Limb (tissue), 2 donors: ENCODE measurements around the gene WDR5.

Experiments
- DNase-seq, 2 donors: peaks; one replicate each; pipeline ENCODE4 v3.0.0-alpha.2; 2016; ENCODE audit errors: extremely low spot score in 2 of 2

The WDR5 gene

DNA sequence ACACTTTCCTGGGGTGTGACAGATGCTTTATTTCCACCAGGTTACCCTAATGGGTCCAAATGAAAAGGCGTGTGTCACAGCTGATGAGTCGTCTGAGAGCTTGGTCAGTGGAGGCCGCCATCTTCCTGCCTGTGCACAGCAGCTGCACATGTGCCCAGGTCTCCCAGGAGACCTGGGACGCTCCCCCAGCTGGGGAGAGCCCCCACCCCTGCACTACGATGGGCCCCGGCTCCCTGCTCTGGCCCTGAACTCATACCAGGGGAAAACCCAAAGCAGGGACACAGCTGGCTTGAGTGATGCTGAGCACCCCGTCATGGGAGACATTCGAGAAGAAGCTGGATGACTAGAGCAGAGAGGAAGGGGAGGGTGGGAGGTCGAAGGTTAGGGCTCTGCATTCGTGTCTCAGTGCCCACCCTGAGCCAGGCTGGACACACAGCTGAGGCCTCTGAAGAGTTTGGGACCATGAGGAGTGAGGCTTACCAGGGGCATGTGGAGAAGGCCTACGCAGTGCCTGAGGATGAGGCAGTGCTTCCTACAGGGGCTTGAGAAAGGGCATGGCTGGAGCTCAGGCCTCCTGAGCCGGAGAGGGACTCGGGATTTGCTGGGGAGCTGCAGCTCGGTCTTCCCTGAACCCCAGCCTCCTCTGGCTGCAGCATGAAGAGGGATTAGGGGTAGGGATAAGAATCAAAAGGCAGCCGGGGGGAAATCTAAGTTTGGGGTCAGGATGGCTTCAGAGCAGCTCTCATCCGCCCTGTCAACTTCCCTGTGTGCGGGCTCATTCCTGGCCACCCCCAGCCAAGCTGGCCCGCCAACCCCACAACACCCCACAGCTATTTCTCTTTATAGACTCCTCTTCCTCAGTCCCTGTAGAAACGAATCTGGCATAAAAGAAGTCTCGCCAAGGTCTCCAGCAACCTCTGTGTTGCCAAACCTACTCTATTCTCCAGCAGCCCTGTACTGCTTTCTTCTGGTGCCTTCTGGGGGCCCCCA is 70.7 kb downstream of the WDR5 start:
- peak in 1 of 2 donors; percentile 22 for DNase-seq

DNA sequence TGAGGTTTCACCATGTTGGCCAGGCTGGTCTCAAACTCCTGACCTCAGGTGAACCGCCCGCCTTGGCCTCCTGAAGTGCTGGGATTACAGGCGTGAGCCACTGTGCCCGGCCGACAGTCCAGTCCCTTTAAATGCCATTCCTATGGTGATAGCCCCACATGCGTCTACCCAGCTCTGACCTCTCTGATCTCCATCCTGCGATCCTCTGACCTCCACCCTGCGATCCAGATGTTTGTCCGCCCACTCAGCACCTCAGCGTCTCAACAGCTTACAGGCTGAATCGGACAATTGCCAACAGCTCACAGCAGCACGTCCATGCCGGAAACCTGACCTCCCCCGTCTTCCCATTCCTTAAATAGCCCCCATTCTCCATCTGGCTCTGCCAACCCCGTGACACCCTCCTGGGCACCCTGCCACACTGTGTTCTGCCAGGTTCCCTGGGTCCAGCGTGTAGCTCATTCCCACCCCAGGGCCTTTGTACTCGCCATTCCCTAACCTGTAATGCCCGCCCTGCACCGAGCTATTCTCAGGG is 72.5 kb downstream of the WDR5 start:
- DNase-seq = peak in 1 of 2 donors; percentile 51

DNA sequence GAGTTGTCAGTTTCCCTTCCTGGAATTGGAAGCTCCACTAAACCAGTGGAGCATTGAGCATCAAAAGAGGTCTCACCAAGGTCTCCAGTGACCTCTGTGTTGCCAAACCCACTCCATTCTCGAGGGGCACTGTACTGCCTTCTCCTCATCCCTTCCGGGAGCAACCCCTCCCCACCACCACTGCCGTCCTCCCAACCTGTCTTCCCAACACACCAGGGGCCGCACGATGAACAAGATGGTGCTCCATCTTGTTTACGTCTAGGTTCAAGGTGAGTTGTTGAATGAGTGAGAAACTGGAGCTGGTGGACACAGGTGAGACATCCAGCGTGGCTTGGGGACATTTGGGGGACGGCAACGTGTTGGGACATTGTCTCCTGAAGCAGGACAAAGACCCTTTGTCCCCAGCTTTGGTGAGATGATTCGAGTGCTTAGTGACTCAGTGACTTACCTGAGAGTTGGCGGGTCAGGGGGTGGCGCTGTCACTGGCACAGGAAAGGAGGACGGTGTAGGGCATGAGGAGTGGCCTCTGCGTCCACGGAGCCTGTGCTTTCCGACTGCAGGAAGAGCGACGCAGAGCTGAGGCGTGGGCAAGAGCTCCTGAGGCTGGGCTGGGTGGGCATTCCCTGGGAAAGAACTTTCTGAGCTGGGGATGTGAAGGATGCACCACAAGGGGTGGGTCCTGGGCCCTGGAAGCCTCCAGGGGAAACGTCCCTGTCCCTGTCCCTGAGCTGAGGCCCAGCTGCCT is 73.3 kb downstream of the WDR5 start:
- no peak for DNase-seq
